HepG2 (cell line): Measurements from ENCODE around the gene FAM222A. TPM values are rescaled to one million over a fixed set of nuclear protein-coding genes. Genes with fewer than 3 reads are reported as not detected.

Experiments used
- BORCS8-MEF2B ChIP-seq: sonication (generic); formaldehyde crosslinking; IDR thresholded peaks from 2 replicates; pipeline ENCODE4 v1.8.0; 2022; ENCODE audit warnings: mild to moderate bottlenecking, missing genetic modification reagents
- CEBPB ChIP-seq: IDR thresholded peaks from 2 replicates; pipeline ENCODE4 v1.6.1; 2011; ENCODE audit warnings: low read depth, low read length, improper control_type of control experiment, borderline replicate concordance
- FOXM1 ChIP-seq: sonication (generic); formaldehyde crosslinking; IDR thresholded peaks from 2 replicates; pipeline ENCODE4 v1.5.0; 2020; ENCODE audit warnings: missing genetic modification reagents
- HDAC2 ChIP-seq: sonication (generic); formaldehyde crosslinking; IDR thresholded peaks from 2 replicates; pipeline ENCODE4 v1.4.0; 2020; ENCODE audit warnings: missing genetic modification reagents
- IKZF1 ChIP-seq: fragments of 450-650 bp; IDR thresholded peaks from 2 replicates; pipeline ENCODE4 v1.7.1; 2016
- IRF2 ChIP-seq: IDR thresholded peaks from 2 replicates; pipeline ENCODE4 v1.6.1; 2018; ENCODE audit warnings: missing genetic modification reagents, missing compliant biosample characterization
- KLF16 ChIP-seq, 2 experiments: sonication (generic) in 1 of 2; formaldehyde crosslinking in 1 of 2; IDR thresholded peaks; 2 replicates each; pipeline versions ENCODE4 v1.6.1 to v1.8.0; 2016 to 2023; ENCODE audit warnings: missing genetic modification reagents in 2 of 2, missing compliant biosample characterization in 1 of 2
- NFATC3 ChIP-seq: sonication (generic); formaldehyde crosslinking; IDR thresholded peaks from 2 replicates; pipeline ENCODE4 v1.5.1; 2020; ENCODE audit warnings: mild to moderate bottlenecking, missing genetic modification reagents
- RBFOX2 ChIP-seq: fragments of 200-400 bp; formaldehyde crosslinking; IDR thresholded peaks from 2 replicates; pipeline ENCODE4 v1.6.1; 2017; ENCODE audit warnings: low read depth, mild to moderate bottlenecking, low read length
- RFX5 ChIP-seq: IDR thresholded peaks from 2 replicates; pipeline ENCODE4 v1.6.1; 2011; ENCODE audit warnings: low read depth, low read length, improper control_type of control experiment
- SIN3B ChIP-seq: fragments of 150-350 bp; IDR thresholded peaks from 2 replicates; pipeline ENCODE4 v1.6.1; 2014; ENCODE audit warnings: low read length
- ZNF501 ChIP-seq: sonication (generic); formaldehyde crosslinking; IDR thresholded peaks from 2 replicates; pipeline ENCODE4 v1.5.1; 2020; ENCODE audit warnings: mild to moderate bottlenecking, moderate library complexity, missing genetic modification reagents
- polyA plus RNA-seq, 8 experiments: library from polyadenylated mRNA; depleted of rRNA in 3 of 8; stranded (reverse) in 7 of 8; unstranded in 1 of 8; fragments of >200 nt; fragmentation: Illumina TruSeq in 4 of 8; extraction: Trizol in 4 of 8; gene quantifications; 2 replicates each; pipeline versions ENCODE4 v1.2.1 to v1.2.3, GENCODE V29; 2011 to 2016; ENCODE audit warnings: low read depth in 4 of 8, missing spikeins in 1 of 8, mixed read lengths in 1 of 8; ENCODE audit not compliant: insufficient read depth in 1 of 8
- total RNA-seq, 5 experiments: library from RNA; depleted of rRNA; stranded (reverse); fragments of >200 nt; fragmentation: Illumina TruSeq; extraction: Trizol; gene quantifications; 2 replicates each; pipeline ENCODE4 v1.2.3, GENCODE V29; 2016; ENCODE audit warnings: low read depth in 1 of 5
- TF ChIP-seq, protein P1 (sequence below): sonication (generic); formaldehyde crosslinking; IDR thresholded peaks from 2 replicates; pipeline ENCODE4 v1.4.0; 2020; ENCODE audit warnings: mild to moderate bottlenecking, missing genetic modification reagents
- TF ChIP-seq, protein P2 (sequence below): sonication (generic); formaldehyde crosslinking; IDR thresholded peaks from 2 replicates; pipeline ENCODE4 v1.4.0; 2020; ENCODE audit warnings: missing genetic modification reagents
- TF ChIP-seq, protein P3 (sequence below): IDR thresholded peaks from 2 replicates; pipeline ENCODE4 v1.6.1; 2016; ENCODE audit warnings: low read depth, control low read depth
- TF ChIP-seq, protein P4 (sequence below): sonication (generic); formaldehyde crosslinking; IDR thresholded peaks from 2 replicates; pipeline ENCODE4 v1.4.0; 2020; ENCODE audit warnings: missing genetic modification reagents, borderline replicate concordance

Gene FAM222A
- total and polyA plus RNA-seq, 2 of the 13 experiments (the other 11 are each of a cell fraction or from before 2014, with no cell fraction given), result 2.7 to 9.6 TPM

DNA sequence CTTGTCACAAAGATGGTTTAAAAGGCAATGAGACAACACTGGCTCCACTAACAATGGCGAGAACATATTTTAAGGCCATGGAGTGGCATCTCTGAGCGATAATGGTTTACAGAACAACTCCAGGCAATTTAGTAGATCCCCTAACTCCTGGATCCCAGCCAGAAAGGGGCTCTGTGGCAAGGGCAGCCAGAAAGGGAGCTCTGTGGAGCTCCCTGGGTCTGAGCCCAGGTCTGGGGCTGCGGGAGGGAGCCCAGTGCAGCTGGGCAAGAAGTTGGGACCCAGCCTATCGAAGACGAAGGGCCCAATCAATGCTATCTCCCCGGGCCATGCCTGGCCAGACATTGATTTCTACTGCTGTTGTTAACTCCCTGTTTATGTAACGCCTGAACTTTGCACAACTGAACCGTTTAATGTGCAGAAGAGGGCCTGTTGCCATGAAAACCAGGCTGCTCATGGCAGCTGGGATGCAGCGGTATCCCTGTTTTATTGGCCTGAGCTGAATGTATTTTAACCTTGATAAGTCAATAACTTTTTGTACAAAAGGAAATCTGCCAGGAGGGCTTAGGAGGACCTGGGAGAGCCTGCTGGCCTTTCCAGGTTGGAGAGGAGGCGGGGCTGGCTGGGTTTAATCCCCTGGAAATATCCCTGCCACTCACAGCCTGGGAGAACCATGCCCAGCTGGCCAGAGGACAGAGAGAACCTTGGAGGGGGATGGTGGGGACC is 6.7 kb upstream of the FAM222A start (continued):
- TF ChIP-seq IKZF1 (no peak), HDAC2 (CRISPR knock-in tag) (peak; percentile 79; the same call in 1 of the 2 replicates), FOXM1 (no peak), BORCS8-MEF2B (CRISPR knock-in tag) (no peak), RBFOX2 (no peak), NFATC3 (CRISPR knock-in tag) (no peak), RFX5 (peak; percentile 50; the same call in 1 of the 2 replicates), IRF2 (CRISPR knock-in tag) (peak; percentile 69), CEBPB (peak; percentile 84), SIN3B (no peak), KLF16 (CRISPR knock-in tag; IDR thresholded peaks at IDR 0.05) (peak in 1 of 2 experiments; percentile 80; a peak in 1 of 4 replicates), ZNF501 (peak; percentile 69)
- TF ChIP-seq, protein P1, sequence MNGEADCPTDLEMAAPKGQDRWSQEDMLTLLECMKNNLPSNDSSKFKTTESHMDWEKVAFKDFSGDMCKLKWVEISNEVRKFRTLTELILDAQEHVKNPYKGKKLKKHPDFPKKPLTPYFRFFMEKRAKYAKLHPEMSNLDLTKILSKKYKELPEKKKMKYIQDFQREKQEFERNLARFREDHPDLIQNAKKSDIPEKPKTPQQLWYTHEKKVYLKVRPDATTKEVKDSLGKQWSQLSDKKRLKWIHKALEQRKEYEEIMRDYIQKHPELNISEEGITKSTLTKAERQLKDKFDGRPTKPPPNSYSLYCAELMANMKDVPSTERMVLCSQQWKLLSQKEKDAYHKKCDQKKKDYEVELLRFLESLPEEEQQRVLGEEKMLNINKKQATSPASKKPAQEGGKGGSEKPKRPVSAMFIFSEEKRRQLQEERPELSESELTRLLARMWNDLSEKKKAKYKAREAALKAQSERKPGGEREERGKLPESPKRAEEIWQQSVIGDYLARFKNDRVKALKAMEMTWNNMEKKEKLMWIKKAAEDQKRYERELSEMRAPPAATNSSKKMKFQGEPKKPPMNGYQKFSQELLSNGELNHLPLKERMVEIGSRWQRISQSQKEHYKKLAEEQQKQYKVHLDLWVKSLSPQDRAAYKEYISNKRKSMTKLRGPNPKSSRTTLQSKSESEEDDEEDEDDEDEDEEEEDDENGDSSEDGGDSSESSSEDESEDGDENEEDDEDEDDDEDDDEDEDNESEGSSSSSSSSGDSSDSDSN, result peak; percentile 69
- TF ChIP-seq, protein P2, sequence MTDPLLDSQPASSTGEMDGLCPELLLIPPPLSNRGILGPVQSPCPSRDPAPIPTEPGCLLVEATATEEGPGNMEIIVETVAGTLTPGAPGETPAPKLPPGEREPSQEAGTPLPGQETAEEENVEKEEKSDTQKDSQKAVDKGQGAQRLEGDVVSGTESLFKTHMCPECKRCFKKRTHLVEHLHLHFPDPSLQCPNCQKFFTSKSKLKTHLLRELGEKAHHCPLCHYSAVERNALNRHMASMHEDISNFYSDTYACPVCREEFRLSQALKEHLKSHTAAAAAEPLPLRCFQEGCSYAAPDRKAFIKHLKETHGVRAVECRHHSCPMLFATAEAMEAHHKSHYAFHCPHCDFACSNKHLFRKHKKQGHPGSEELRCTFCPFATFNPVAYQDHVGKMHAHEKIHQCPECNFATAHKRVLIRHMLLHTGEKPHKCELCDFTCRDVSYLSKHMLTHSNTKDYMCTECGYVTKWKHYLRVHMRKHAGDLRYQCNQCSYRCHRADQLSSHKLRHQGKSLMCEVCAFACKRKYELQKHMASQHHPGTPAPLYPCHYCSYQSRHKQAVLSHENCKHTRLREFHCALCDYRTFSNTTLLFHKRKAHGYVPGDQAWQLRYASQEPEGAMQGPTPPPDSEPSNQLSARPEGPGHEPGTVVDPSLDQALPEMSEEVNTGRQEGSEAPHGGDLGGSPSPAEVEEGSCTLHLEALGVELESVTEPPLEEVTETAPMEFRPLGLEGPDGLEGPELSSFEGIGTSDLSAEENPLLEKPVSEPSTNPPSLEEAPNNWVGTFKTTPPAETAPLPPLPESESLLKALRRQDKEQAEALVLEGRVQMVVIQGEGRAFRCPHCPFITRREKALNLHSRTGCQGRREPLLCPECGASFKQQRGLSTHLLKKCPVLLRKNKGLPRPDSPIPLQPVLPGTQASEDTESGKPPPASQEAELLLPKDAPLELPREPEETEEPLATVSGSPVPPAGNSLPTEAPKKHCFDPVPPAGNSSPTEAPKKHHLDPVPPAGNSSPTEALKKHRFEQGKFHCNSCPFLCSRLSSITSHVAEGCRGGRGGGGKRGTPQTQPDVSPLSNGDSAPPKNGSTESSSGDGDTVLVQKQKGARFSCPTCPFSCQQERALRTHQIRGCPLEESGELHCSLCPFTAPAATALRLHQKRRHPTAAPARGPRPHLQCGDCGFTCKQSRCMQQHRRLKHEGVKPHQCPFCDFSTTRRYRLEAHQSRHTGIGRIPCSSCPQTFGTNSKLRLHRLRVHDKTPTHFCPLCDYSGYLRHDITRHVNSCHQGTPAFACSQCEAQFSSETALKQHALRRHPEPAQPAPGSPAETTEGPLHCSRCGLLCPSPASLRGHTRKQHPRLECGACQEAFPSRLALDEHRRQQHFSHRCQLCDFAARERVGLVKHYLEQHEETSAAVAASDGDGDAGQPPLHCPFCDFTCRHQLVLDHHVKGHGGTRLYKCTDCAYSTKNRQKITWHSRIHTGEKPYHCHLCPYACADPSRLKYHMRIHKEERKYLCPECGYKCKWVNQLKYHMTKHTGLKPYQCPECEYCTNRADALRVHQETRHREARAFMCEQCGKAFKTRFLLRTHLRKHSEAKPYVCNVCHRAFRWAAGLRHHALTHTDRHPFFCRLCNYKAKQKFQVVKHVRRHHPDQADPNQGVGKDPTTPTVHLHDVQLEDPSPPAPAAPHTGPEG (CRISPR knock-in tag), result no peak
- TF ChIP-seq, protein P3, sequence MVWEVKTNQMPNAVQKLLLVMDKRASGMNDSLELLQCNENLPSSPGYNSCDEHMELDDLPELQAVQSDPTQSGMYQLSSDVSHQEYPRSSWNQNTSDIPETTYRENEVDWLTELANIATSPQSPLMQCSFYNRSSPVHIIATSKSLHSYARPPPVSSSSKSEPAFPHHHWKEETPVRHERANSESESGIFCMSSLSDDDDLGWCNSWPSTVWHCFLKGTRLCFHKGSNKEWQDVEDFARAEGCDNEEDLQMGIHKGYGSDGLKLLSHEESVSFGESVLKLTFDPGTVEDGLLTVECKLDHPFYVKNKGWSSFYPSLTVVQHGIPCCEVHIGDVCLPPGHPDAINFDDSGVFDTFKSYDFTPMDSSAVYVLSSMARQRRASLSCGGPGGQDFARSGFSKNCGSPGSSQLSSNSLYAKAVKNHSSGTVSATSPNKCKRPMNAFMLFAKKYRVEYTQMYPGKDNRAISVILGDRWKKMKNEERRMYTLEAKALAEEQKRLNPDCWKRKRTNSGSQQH, result no peak
- TF ChIP-seq, protein P4, sequence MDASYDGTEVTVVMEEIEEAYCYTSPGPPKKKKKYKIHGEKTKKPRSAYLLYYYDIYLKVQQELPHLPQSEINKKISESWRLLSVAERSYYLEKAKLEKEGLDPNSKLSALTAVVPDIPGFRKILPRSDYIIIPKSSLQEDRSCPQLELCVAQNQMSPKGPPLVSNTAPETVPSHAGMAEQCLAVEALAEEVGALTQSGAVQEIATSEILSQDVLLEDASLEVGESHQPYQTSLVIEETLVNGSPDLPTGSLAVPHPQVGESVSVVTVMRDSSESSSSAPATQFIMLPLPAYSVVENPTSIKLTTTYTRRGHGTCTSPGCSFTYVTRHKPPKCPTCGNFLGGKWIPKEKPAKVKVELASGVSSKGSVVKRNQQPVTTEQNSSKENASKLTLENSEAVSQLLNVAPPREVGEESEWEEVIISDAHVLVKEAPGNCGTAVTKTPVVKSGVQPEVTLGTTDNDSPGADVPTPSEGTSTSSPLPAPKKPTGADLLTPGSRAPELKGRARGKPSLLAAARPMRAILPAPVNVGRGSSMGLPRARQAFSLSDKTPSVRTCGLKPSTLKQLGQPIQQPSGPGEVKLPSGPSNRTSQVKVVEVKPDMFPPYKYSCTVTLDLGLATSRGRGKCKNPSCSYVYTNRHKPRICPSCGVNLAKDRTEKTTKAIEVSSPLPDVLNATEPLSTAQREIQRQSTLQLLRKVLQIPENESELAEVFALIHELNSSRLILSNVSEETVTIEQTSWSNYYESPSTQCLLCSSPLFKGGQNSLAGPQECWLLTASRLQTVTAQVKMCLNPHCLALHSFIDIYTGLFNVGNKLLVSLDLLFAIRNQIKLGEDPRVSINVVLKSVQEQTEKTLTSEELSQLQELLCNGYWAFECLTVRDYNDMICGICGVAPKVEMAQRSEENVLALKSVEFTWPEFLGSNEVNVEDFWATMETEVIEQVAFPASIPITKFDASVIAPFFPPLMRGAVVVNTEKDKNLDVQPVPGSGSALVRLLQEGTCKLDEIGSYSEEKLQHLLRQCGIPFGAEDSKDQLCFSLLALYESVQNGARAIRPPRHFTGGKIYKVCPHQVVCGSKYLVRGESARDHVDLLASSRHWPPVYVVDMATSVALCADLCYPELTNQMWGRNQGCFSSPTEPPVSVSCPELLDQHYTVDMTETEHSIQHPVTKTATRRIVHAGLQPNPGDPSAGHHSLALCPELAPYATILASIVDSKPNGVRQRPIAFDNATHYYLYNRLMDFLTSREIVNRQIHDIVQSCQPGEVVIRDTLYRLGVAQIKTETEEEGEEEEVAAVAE (CRISPR knock-in tag), result no peak
